ENCODE results near the gene NFAT5. TPM values are rescaled to one million over a fixed set of nuclear protein-coding genes. Genes with fewer than 3 reads are reported as not detected.

Gene NFAT5
- total RNA-seq, 2 experiments from 2014 or later, result 6.7 to 29.7 TPM

DNA sequence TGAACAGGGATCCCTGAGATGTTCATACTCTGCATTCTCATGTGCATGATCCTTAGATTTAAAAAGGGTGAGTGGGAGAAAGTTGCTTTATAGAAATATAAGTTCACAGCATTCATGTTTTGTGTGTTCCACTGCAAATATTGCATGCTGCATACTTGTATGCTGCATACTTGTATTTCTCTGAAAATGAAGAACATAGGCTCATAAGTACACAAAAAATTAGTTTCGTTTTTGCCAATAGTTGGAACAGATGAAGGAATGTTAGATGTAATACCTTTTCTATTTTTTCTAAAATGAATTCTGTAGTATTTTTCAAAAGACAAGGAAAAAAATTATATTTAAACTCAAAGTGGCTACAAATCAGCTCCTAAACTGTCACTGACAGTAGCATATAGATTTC is 79.0 kb downstream of the NFAT5 start:
- Histone ChIP-seq H3K79me2 (ENCODE audit: insufficient read depth, low read depth, low read length) (0 out of 2 replicates have a peak, but pooled peaks cover 3% of the 10 kb centered on the region), H3K9me2 (ENCODE audit: insufficient read depth, low read length) (no peaks in the 10 kb centered on the region), H3K4me1 (ENCODE audit: insufficient read depth, low read length, poor library complexity, severe bottlenecking) (no peaks in the 10 kb centered on the region), H3K36me3 (ENCODE audit: insufficient read depth, low read length) (peaks cover 19% of the 10 kb centered on the region), H3K4me3 (ENCODE audit: low read depth, low read length, poor library complexity, severe bottlenecking) (no peak overlapping the region), H3K9me3 (ENCODE audit: low read length) (no peaks in the 10 kb centered on the region), H2AFZ (ENCODE audit: low read length) (no peak overlapping the region), H3K27ac (ENCODE audit: low read depth, low read length, poor library complexity, severe bottlenecking) (no peak overlapping the region), H4K20me1 (ENCODE audit: insufficient read depth, low read length) (no peaks in the 10 kb centered on the region), H3K4me2 (ENCODE audit: low read length) (no peak overlapping the region)
- TF ChIP-seq EZH2phosphoT487 (IDR thresholded peaks at IDR 0.05; ENCODE audit: borderline replicate concordance, low read depth, low read length), result no peak
- TF ChIP-seq, protein P1, sequence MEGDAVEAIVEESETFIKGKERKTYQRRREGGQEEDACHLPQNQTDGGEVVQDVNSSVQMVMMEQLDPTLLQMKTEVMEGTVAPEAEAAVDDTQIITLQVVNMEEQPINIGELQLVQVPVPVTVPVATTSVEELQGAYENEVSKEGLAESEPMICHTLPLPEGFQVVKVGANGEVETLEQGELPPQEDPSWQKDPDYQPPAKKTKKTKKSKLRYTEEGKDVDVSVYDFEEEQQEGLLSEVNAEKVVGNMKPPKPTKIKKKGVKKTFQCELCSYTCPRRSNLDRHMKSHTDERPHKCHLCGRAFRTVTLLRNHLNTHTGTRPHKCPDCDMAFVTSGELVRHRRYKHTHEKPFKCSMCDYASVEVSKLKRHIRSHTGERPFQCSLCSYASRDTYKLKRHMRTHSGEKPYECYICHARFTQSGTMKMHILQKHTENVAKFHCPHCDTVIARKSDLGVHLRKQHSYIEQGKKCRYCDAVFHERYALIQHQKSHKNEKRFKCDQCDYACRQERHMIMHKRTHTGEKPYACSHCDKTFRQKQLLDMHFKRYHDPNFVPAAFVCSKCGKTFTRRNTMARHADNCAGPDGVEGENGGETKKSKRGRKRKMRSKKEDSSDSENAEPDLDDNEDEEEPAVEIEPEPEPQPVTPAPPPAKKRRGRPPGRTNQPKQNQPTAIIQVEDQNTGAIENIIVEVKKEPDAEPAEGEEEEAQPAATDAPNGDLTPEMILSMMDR (conservative IDR thresholded peaks at IDR 0.05; ENCODE audit: low read length), result no peak
- no peak for DNase-seq (ENCODE audit: low spot score)
- ChIA-PET CTCF (ENCODE audit: unreplicated experiment) (no interaction called here), POLR2A (no interaction called here)
- BruUV-seq (replicated peaks), result no TSS peak
- intact Hi-C loops (cut with micrococcal nuclease; ENCODE audit: unreplicated experiment), result no loop called here

GRCh38 chr16:69647020-69647419 is 81.3 kb downstream of the NFAT5 start:
- no peak for TF ChIP-seq EZH2phosphoT487 (IDR thresholded peaks at IDR 0.05; ENCODE audit: borderline replicate concordance, low read depth, low read length)
- TF ChIP-seq, protein P1 (conservative IDR thresholded peaks at IDR 0.05; ENCODE audit: low read length), result no peak
- no peak overlapping the region for H3K4me3 ChIP-seq (ENCODE audit: low read depth, low read length, poor library complexity, severe bottlenecking)
- H2AFZ ChIP-seq (ENCODE audit: low read length), result no peak overlapping the region
- ChIA-PET CTCF (ENCODE audit: unreplicated experiment) (no interaction called here), POLR2A (interaction anchor here (1.1 kb wide), 1 partner anchor 11 kb away, joined by 4 read pairs; no protein-coding TSS in a partner anchor)
- H3K79me2 ChIP-seq (ENCODE audit: insufficient read depth, low read depth, low read length), result 0 out of 2 replicates have a peak, but pooled peaks cover 3% of the 10 kb centered on the region
- no peak overlapping the region for H3K27ac ChIP-seq (ENCODE audit: low read depth, low read length, poor library complexity, severe bottlenecking)
- H3K4me2 ChIP-seq (ENCODE audit: low read length), result no peak overlapping the region
- no TSS peak for BruUV-seq (replicated peaks)
- H3K4me1 ChIP-seq (ENCODE audit: insufficient read depth, low read length, poor library complexity, severe bottlenecking), result no peaks in the 10 kb centered on the region
- H4K20me1 ChIP-seq (ENCODE audit: insufficient read depth, low read length), result no peaks in the 10 kb centered on the region
- intact Hi-C loops (cut with micrococcal nuclease; ENCODE audit: unreplicated experiment), result no loop called here
- H3K36me3 ChIP-seq (ENCODE audit: insufficient read depth, low read length), result peaks cover 29% of the 10 kb centered on the region
- no peaks in the 10 kb centered on the region for H3K9me2 ChIP-seq (ENCODE audit: insufficient read depth, low read length)
- DNase-seq (ENCODE audit: low spot score), result no peak
- no peaks in the 10 kb centered on the region for H3K9me3 ChIP-seq (ENCODE audit: low read length)

DNA sequence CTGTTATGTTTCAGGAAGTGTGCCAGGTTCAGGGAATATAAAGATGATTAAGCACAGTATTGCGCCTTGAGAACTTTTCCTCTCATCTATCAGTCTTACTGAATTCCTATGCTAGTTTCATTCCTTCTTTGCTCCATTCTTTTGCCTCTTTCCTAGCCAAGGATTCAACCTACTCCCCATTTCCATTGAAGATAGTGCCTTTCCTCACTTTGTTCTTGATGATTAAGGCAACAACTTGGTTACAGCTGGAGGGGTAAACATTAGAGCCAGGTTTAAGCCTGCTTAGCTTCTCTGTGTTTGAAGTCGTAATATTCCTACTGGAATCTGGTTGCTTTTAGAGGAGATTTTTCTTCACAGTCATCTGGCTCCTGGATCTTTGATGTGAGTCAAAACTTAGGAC is 85.5 kb downstream of the NFAT5 start:
- BruUV-seq (replicated peaks), result no TSS peak
- Histone ChIP-seq H3K27ac (ENCODE audit: low read depth, low read length, poor library complexity, severe bottlenecking) (no peak overlapping the region), H3K9me3 (ENCODE audit: low read length) (no peaks in the 10 kb centered on the region), H3K4me3 (ENCODE audit: low read depth, low read length, poor library complexity, severe bottlenecking) (no peak overlapping the region), H3K9me2 (ENCODE audit: insufficient read depth, low read length) (no peaks in the 10 kb centered on the region), H3K36me3 (ENCODE audit: insufficient read depth, low read length) (peaks cover 57% of the 10 kb centered on the region), H4K20me1 (ENCODE audit: insufficient read depth, low read length) (no peaks in the 10 kb centered on the region), H3K79me2 (ENCODE audit: insufficient read depth, low read depth, low read length) (no peaks in the 10 kb centered on the region), H2AFZ (ENCODE audit: low read length) (no peak overlapping the region), H3K4me2 (ENCODE audit: low read length) (no peak overlapping the region), H3K4me1 (ENCODE audit: insufficient read depth, low read length, poor library complexity, severe bottlenecking) (no peaks in the 10 kb centered on the region)
- ChIA-PET CTCF (ENCODE audit: unreplicated experiment) (no interaction called here), POLR2A (interaction anchor here (0.7 kb wide), 3 partner anchors 17 to 1676 kb away, joined by 3 to 5 read pairs (median 3); no protein-coding TSS in a partner anchor)
- TF ChIP-seq, protein P1 (conservative IDR thresholded peaks at IDR 0.05; ENCODE audit: low read length), result no peak
- no peak for TF ChIP-seq EZH2phosphoT487 (IDR thresholded peaks at IDR 0.05; ENCODE audit: borderline replicate concordance, low read depth, low read length)
- intact Hi-C loops (cut with micrococcal nuclease; ENCODE audit: unreplicated experiment), result no loop called here
- DNase-seq (ENCODE audit: low spot score), result no peak
